OCI-LY1 (cell line): Measurements from ENCODE around the gene WHRN.

ENCODE experiments used
- H2AFZ ChIP-seq: fragments of 200-600 bp; sonication (generic), shearing (Covaris generic); 2 replicates; pipeline ENCODE4 v1.6.0; 2014; ENCODE audit warnings: antibody characterized with exemption, mild to moderate bottlenecking, low read length
- H3F3A ChIP-seq: fragments of 200-600 bp; sonication (generic), shearing (Covaris generic); 2 replicates; pipeline ENCODE4 v1.6.0; 2014; ENCODE audit warnings: mild to moderate bottlenecking, antibody characterized with exemption, low read length, moderate library complexity; ENCODE audit not compliant: insufficient read depth
- H3K27ac ChIP-seq: fragments of 200-600 bp; sonication (generic); 2 replicates; pipeline ENCODE4 v1.5.1; 2014; ENCODE audit warnings: low read length, mixed run types, mild to moderate bottlenecking, low read depth; ENCODE audit not compliant: poor library complexity, severe bottlenecking
- H3K27me3 ChIP-seq: fragments of 200-600 bp; sonication (generic); 2 replicates; pipeline ENCODE4 v1.6.0; 2014; ENCODE audit warnings: antibody characterized with exemption, mild to moderate bottlenecking, low read length, moderate library complexity; ENCODE audit not compliant: insufficient read depth
- H3K36me3 ChIP-seq: fragments of 200-600 bp; sonication (generic); 2 replicates; pipeline ENCODE4 v1.6.1; 2014; ENCODE audit warnings: mild to moderate bottlenecking, antibody characterized with exemption, low read length, moderate library complexity, mixed read lengths; ENCODE audit not compliant: insufficient read depth
- H3K4me1 ChIP-seq: fragments of 200-600 bp; sonication (generic); 2 replicates; pipeline ENCODE4 v1.5.1; 2014; ENCODE audit warnings: mild to moderate bottlenecking, low read length, moderate library complexity; ENCODE audit not compliant: insufficient read depth, severe bottlenecking
- H3K4me2 ChIP-seq: fragments of 200-600 bp; sonication (generic), shearing (Covaris generic); 2 replicates; pipeline ENCODE4 v1.6.1; 2014; ENCODE audit warnings: low read length
- H3K4me3 ChIP-seq: fragments of 200-600 bp; sonication (generic); 2 replicates; pipeline ENCODE4 v1.5.1; 2014; ENCODE audit warnings: low read length, low read depth, mild to moderate bottlenecking, mixed read lengths; ENCODE audit not compliant: poor library complexity, severe bottlenecking
- H3K79me2 ChIP-seq: fragments of 200-600 bp; shearing (Covaris generic); 2 replicates; pipeline ENCODE4 v1.6.1; 2016; ENCODE audit warnings: mixed run types, low read length, mixed read lengths; ENCODE audit not compliant: insufficient read depth
- H3K9ac ChIP-seq: fragments of 200-600 bp; sonication (generic), shearing (Covaris generic); 2 replicates; pipeline ENCODE4 v1.6.1; 2014; ENCODE audit warnings: mild to moderate bottlenecking, low read length, mixed read lengths
- H3K9me2 ChIP-seq: fragments of 200-600 bp; sonication (generic), shearing (Covaris generic); 2 replicates; pipeline ENCODE4 v1.6.1; 2014; ENCODE audit warnings: low read depth, mild to moderate bottlenecking, low read length, mixed read lengths
- H3K9me3 ChIP-seq: fragments of 200-600 bp; shearing (Covaris generic); 2 replicates; pipeline ENCODE4 v1.6.1; 2014; ENCODE audit warnings: low read length, mixed read lengths
- H4K20me1 ChIP-seq: fragments of 200-600 bp; sonication (generic), shearing (Covaris generic); 2 replicates; pipeline ENCODE4 v1.6.0; 2016; ENCODE audit warnings: mild to moderate bottlenecking, low read length; ENCODE audit not compliant: insufficient read depth
- EZH2 ChIP-seq: fragments of 200-600 bp; sonication (generic), shearing (Covaris generic); IDR thresholded peaks from 2 replicates; pipeline ENCODE4 v1.8.0; 2017; ENCODE audit warnings: borderline replicate concordance, mixed run types, mild to moderate bottlenecking, antibody characterized with exemption, low read length, moderate library complexity, mixed read lengths
- TF ChIP-seq, protein P1 (sequence below): fragments of 200-600 bp; sonication (generic), shearing (Covaris generic); IDR thresholded peaks from 2 replicates; pipeline ENCODE4 v1.5.1; 2017; ENCODE audit warnings: mild to moderate bottlenecking, antibody characterized with exemption, low read length, moderate library complexity, mixed read lengths

WHRN gene

DNA sequence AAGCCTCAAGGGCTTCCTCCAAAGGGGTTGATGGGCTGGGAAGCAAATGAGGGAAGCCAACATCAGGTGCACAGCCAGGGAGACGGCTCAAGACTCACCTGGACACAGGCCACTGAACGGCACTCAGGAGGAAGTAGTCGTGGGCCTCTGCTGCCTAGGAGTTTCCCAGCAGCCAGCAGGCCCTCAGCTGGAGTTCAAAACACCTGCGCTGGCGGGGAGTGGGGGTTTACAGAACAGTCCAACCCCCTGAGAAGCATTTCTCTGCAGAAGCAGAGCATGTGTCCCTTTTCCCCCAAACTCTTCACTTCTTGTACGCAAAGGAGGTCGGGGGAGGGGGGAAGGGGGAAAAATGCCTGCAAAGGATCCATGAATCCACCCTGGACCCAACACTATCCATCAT is 2.3 kb downstream of the WHRN start:
- Histone ChIP-seq H3K4me3 (no peak overlapping the region), H3K9me2 (no peaks in the 10 kb centered on the region), H3F3A (no peaks in the 10 kb centered on the region), H2AFZ (no peak overlapping the region), H3K27me3 (no peaks in the 10 kb centered on the region), H3K27ac (no peak overlapping the region), H3K4me2 (no peak overlapping the region; the same call in 1 of the 2 replicates), H3K4me1 (peaks cover 33% of the 10 kb centered on the region), H3K9me3 (no peaks in the 10 kb centered on the region), H3K9ac (no peak overlapping the region), H3K36me3 (no peaks in the 10 kb centered on the region), H3K79me2 (no peaks in the 10 kb centered on the region), H4K20me1 (no peaks in the 10 kb centered on the region)
- TF ChIP-seq, protein P1, sequence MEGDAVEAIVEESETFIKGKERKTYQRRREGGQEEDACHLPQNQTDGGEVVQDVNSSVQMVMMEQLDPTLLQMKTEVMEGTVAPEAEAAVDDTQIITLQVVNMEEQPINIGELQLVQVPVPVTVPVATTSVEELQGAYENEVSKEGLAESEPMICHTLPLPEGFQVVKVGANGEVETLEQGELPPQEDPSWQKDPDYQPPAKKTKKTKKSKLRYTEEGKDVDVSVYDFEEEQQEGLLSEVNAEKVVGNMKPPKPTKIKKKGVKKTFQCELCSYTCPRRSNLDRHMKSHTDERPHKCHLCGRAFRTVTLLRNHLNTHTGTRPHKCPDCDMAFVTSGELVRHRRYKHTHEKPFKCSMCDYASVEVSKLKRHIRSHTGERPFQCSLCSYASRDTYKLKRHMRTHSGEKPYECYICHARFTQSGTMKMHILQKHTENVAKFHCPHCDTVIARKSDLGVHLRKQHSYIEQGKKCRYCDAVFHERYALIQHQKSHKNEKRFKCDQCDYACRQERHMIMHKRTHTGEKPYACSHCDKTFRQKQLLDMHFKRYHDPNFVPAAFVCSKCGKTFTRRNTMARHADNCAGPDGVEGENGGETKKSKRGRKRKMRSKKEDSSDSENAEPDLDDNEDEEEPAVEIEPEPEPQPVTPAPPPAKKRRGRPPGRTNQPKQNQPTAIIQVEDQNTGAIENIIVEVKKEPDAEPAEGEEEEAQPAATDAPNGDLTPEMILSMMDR: no peak
- TF ChIP-seq EZH2: no peak

DNA sequence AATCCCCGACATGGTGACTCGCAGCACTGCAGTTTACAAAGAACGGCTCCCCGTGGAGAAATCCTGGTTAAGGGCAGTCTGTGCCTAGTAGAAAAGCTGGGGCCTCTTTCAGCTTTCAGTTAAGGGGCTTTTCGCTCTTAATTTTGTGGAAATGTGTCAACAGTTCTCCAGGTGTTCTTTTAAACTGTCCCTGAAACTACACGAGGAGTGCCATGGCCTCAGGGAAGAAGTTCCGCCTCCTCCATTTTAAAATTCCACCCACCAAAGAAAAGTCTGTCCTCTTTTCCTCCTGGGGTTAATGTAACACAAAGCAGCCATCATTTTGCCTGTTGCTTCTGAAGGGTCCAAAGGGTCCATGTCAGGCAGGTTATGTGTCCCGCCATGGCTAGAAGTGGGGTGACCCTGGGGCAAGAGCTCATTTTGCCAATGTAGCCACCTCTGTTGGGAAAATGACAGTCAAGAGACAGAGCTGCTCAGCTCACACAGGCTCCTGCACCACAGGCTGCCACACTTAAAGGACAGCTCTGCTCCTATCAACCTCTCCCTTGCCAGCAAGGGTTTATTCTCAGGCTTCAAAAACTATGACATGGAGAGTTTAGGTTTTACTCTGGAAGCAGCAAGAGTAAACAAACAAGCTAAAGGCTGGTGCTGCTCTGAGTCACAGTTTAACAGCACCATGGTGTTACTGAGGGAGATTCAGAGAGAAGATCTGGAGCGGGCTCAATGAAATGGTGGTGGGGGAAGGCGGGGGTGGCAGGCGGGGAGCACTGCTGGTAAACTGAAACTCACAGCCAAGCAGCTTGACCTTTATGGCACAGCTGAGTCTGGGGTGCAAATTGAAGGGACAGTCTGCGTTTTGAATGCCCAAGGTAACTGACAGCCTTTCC is 3.2 kb downstream of the WHRN start:
- H3K4me3 ChIP-seq: no peak overlapping the region
- no peak overlapping the region for H2AFZ ChIP-seq
- TF ChIP-seq, protein P1: no peak
- TF ChIP-seq EZH2: no peak
- no peaks in the 10 kb centered on the region for H3K9me3 ChIP-seq
- no peaks in the 10 kb centered on the region for H3K9me2 ChIP-seq
- no peaks in the 10 kb centered on the region for H4K20me1 ChIP-seq
- no peak overlapping the region for H3K9ac ChIP-seq
- no peaks in the 10 kb centered on the region for H3K79me2 ChIP-seq
- H3F3A ChIP-seq: no peaks in the 10 kb centered on the region
- H3K4me2 ChIP-seq: no peak overlapping the region
- H3K27ac ChIP-seq: no peak overlapping the region
- H3K36me3 ChIP-seq: no peaks in the 10 kb centered on the region
- H3K27me3 ChIP-seq: no peaks in the 10 kb centered on the region
- H3K4me1 ChIP-seq: peaks cover 37% of the 10 kb centered on the region

DNA sequence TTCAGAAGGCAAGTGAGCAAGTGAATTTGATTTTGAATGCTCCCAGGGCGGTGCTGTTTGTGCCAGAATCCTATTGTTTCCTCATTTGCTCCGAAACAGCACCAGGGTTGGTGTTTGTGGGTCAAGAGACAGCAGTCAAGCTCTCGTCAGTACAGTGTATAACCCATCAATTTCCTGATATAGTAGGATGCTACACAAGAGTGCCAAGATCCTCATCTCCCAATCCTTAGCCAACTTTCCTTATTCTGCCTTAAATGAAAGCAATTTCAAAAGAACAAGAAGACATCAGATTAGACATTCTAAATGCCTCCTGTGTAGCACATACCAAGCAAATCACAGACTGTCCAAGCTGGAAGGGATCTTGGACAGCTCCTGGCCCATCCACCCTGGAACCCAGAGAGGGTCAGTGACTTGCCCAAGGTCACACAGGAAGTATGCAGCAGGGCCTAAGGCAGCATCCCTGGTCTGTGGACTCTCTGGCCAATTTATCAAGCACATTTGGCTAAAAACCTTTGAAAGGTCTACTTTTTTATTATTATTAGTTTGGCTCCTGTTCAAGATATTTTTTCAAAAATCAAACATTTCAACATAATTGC is 4.5 kb downstream of the WHRN start:
- Histone ChIP-seq H3K9ac (no peak overlapping the region), H3K4me2 (no peak overlapping the region), H3K9me2 (no peaks in the 10 kb centered on the region), H3K4me1 (peaks cover 33% of the 10 kb centered on the region), H2AFZ (no peak overlapping the region), H3K27me3 (0 out of 2 replicates have a peak, but pooled peaks cover 3% of the 10 kb centered on the region), H3F3A (no peaks in the 10 kb centered on the region), H4K20me1 (no peaks in the 10 kb centered on the region), H3K9me3 (no peaks in the 10 kb centered on the region), H3K79me2 (no peaks in the 10 kb centered on the region), H3K36me3 (no peaks in the 10 kb centered on the region), H3K4me3 (no peak overlapping the region), H3K27ac (no peak overlapping the region)
- TF ChIP-seq, protein P1: no peak
- TF ChIP-seq EZH2: no peak
